BLaER1 treated with 17β-estradiol and CSF1 and Interleukin-3, amounts not matched to agents 10 nM and 100 nM (cell line): ENCODE data around the gene KCNIP1.

Source experiments
- H3K27ac ChIP-seq, 11 experiments: shearing (Covaris generic); formaldehyde crosslinking; 2 replicates each; pipeline ENCODE4 v1.8.1; 2022
- H3K27me3 ChIP-seq, 11 experiments: shearing (Covaris generic); formaldehyde crosslinking; 2 replicates each; pipeline ENCODE4 v1.8.1; 2022
- H3K36me3 ChIP-seq, 11 experiments: shearing (Covaris generic); formaldehyde crosslinking; 2 replicates each; pipeline ENCODE4 v1.8.1; 2022
- H3K4me1 ChIP-seq, 10 experiments: shearing (Covaris generic); formaldehyde crosslinking; 2 replicates each; pipeline ENCODE4 v1.8.1; 2022
- H3K4me2 ChIP-seq, 11 experiments: shearing (Covaris generic); formaldehyde crosslinking; 2 replicates each; pipeline ENCODE4 v1.8.1; 2022
- H3K4me3 ChIP-seq, 10 experiments: shearing (Covaris generic); formaldehyde crosslinking; 2 replicates each; pipeline ENCODE4 v1.8.1; 2022
- H3K9ac ChIP-seq, 11 experiments: shearing (Covaris generic); formaldehyde crosslinking; 2 replicates each; pipeline ENCODE4 v1.8.1; 2022
- H3K9me3 ChIP-seq, 11 experiments: shearing (Covaris generic); formaldehyde crosslinking; replicated peaks in 1 of 11; 2 replicates each; pipeline ENCODE4 v1.8.1; 2022
- H4K20me1 ChIP-seq, 11 experiments: shearing (Covaris generic); formaldehyde crosslinking; 2 replicates each; pipeline ENCODE4 v1.8.1; 2022
- Cebpa-rat ChIP-seq, 11 experiments: shearing (Covaris generic); IDR thresholded peaks; 2 replicates each; pipeline ENCODE4 v1.8.1; 2022

KCNIP1 gene

GRCh38 chr5:170554521-170555267 is 50.9 kb downstream of the KCNIP1 start:
- no peaks in the 10 kb centered on the region for H3K9me3 ChIP-seq
- no peak overlapping the region for H3K9ac ChIP-seq
- no peak overlapping the region for H3K4me3 ChIP-seq
- peaks cover 89 to 100% (median 96%) of the 10 kb centered on the region in 11 experiments for H3K27me3 ChIP-seq
- no peak for TF ChIP-seq Cebpa-rat (IDR thresholded peaks at IDR 0.05)
- no peaks in the 10 kb centered on the region for H3K36me3 ChIP-seq
- no peak overlapping the region for H3K27ac ChIP-seq
- H3K4me1 ChIP-seq, result peaks cover 14 to 28% (median 24%) of the 10 kb centered on the region in 10 experiments
- H4K20me1 ChIP-seq, result peaks cover 0 to 68% (median 31%) of the 10 kb centered on the region in 11 experiments; a peak in 16 of 22 replicates
- no peak overlapping the region for H3K4me2 ChIP-seq

- no peak overlapping the region for H3K4me2 ChIP-seq
- no peak overlapping the region for H3K4me3 ChIP-seq
- no peak overlapping the region for H3K9ac ChIP-seq
- peaks cover 0 to 75% (median 31%) of the 10 kb centered on the region in 11 experiments; a peak in 16 of 22 replicates for H4K20me1 ChIP-seq
- H3K9me3 ChIP-seq, result no peaks in the 10 kb centered on the region
- TF ChIP-seq Cebpa-rat (IDR thresholded peaks at IDR 0.05), result no peak
- no peaks in the 10 kb centered on the region for H3K36me3 ChIP-seq
- no peak overlapping the region for H3K27ac ChIP-seq
- peaks cover 11 to 18% (median 14%) of the 10 kb centered on the region in 10 experiments for H3K4me1 ChIP-seq
- peaks cover 81 to 100% (median 96%) of the 10 kb centered on the region in 11 experiments for H3K27me3 ChIP-seq
These were observed 53.5 kb downstream of the KCNIP1 start for GRCh38 chr5:170557314-170557713.

- Histone ChIP-seq H4K20me1 (peaks cover 0 to 55% (median 14%) of the 10 kb centered on the region in 11 experiments; a peak in 13 of 22 replicates), H3K9ac (no peak overlapping the region), H3K4me2 (no peak overlapping the region), H3K27ac (no peak overlapping the region), H3K9me3 (no peaks in the 10 kb centered on the region), H3K27me3 (peaks cover 65 to 94% (median 83%) of the 10 kb centered on the region in 11 experiments), H3K4me3 (no peak overlapping the region), H3K36me3 (no peaks in the 10 kb centered on the region), H3K4me1 (peaks cover 0 to 5% (median 0%) of the 10 kb centered on the region in 10 experiments; a peak in 4 of 20 replicates)
- TF ChIP-seq Cebpa-rat (IDR thresholded peaks at IDR 0.05), result no peak
These were observed 55.5 kb downstream of the KCNIP1 start for GRCh38 chr5:170559296-170559695.

GRCh38 chr5:170560938-170561337 is 57.1 kb downstream of the KCNIP1 start:
- Histone ChIP-seq H3K36me3 (no peaks in the 10 kb centered on the region), H3K27me3 (peaks cover 49 to 78% (median 67%) of the 10 kb centered on the region in 11 experiments)

GRCh38 chr5:170562166-170562874 is 58.5 kb downstream of the KCNIP1 start:
- Histone ChIP-seq H3K27ac (no peak overlapping the region), H3K4me1 (peaks cover 0 to 5% (median 0%) of the 10 kb centered on the region in 10 experiments; a peak in 4 of 20 replicates), H3K4me2 (no peak overlapping the region), H3K27me3 (peaks cover 35 to 64% (median 53%) of the 10 kb centered on the region in 11 experiments), H3K36me3 (no peaks in the 10 kb centered on the region), H3K4me3 (no peak overlapping the region), H3K9ac (no peak overlapping the region), H3K9me3 (no peaks in the 10 kb centered on the region), H4K20me1 (peaks cover 0 to 33% (median 5%) of the 10 kb centered on the region in 11 experiments; a peak in 9 of 22 replicates)
- no peak for TF ChIP-seq Cebpa-rat (IDR thresholded peaks at IDR 0.05)

More at GRCh38 chr5:170560938-170561337, 57.1 kb downstream of the KCNIP1 start:
- Histone ChIP-seq H3K9ac (no peak overlapping the region), H4K20me1 (peaks cover 0 to 46% (median 7%) of the 10 kb centered on the region in 11 experiments; a peak in 11 of 22 replicates), H3K4me2 (peak overlapping the region in 1 of 11 experiments; percentile 40; a peak in 1 of 22 replicates), H3K4me1 (peaks cover 0 to 5% (median 0%) of the 10 kb centered on the region in 10 experiments; a peak in 4 of 20 replicates), H3K4me3 (no peak overlapping the region), H3K9me3 (no peaks in the 10 kb centered on the region), H3K27ac (no peak overlapping the region)
- no peak for TF ChIP-seq Cebpa-rat (IDR thresholded peaks at IDR 0.05)

GRCh38 chr5:170562875-170563228 is 59.0 kb downstream of the KCNIP1 start:
- no peak overlapping the region for H3K4me3 ChIP-seq
- H3K9me3 ChIP-seq, result no peaks in the 10 kb centered on the region
- H3K4me2 ChIP-seq, result no peak overlapping the region
- no peak for TF ChIP-seq Cebpa-rat (IDR thresholded peaks at IDR 0.05)
- no peaks in the 10 kb centered on the region for H3K36me3 ChIP-seq
- peaks cover 0 to 5% (median 0%) of the 10 kb centered on the region in 10 experiments; a peak in 4 of 20 replicates for H3K4me1 ChIP-seq
- no peak overlapping the region for H3K27ac ChIP-seq
- peaks cover 30 to 62% (median 48%) of the 10 kb centered on the region in 11 experiments for H3K27me3 ChIP-seq
- H4K20me1 ChIP-seq, result peaks cover 0 to 27% (median 3%) of the 10 kb centered on the region in 11 experiments; a peak in 8 of 22 replicates
- no peak overlapping the region for H3K9ac ChIP-seq

- no peak for TF ChIP-seq Cebpa-rat (IDR thresholded peaks at IDR 0.05)
- Histone ChIP-seq H3K4me1 (peaks cover 0 to 5% (median 0%) of the 10 kb centered on the region in 10 experiments; a peak in 4 of 20 replicates), H3K27me3 (peaks cover 19 to 55% (median 37%) of the 10 kb centered on the region in 11 experiments; a peak in 19 of 22 replicates), H3K36me3 (no peaks in the 10 kb centered on the region), H3K4me2 (no peak overlapping the region), H3K9ac (no peak overlapping the region), H4K20me1 (peaks cover 0 to 27% (median 0%) of the 10 kb centered on the region in 11 experiments; a peak in 5 of 22 replicates), H3K4me3 (no peak overlapping the region), H3K27ac (no peak overlapping the region), H3K9me3 (no peaks in the 10 kb centered on the region)
These were observed 60.2 kb downstream of the KCNIP1 start for GRCh38 chr5:170563824-170564567.

GRCh38 chr5:170565072-170565471 is 61.3 kb downstream of the KCNIP1 start:
- peaks cover 0 to 5% (median 0%) of the 10 kb centered on the region in 10 experiments; a peak in 4 of 20 replicates for H3K4me1 ChIP-seq
- TF ChIP-seq Cebpa-rat (IDR thresholded peaks at IDR 0.05), result no peak
- H3K9me3 ChIP-seq, result no peaks in the 10 kb centered on the region
- H3K4me3 ChIP-seq, result no peak overlapping the region
- H3K9ac ChIP-seq, result no peak overlapping the region
- peaks cover 0 to 23% (median 0%) of the 10 kb centered on the region in 11 experiments; a peak in 5 of 22 replicates for H4K20me1 ChIP-seq
- H3K36me3 ChIP-seq, result no peaks in the 10 kb centered on the region
- no peak overlapping the region for H3K27ac ChIP-seq
- H3K4me2 ChIP-seq, result no peak overlapping the region
- H3K27me3 ChIP-seq, result peaks cover 8 to 44% (median 31%) of the 10 kb centered on the region in 11 experiments; a peak in 19 of 22 replicates
